ENCODE measurements around the gene VIP. TPM values are rescaled to one million over a fixed set of nuclear protein-coding genes. Genes with fewer than 3 reads are reported as not detected.

VIP gene
- total RNA-seq, 2 donors from 2014 or later = not detected

GRCh38 chr6:152721956-152722355 is 28.6 kb upstream of the VIP start:
- Mint-ChIP-seq H3K4me3 (no peak overlapping the region), H3K27ac (peak overlapping the region; percentile 16), H3K27me3 (ENCODE audit: insufficient read depth) (no peaks in the 10 kb centered on the region), H3K4me1 (no peaks in the 10 kb centered on the region), H3K36me3 (ENCODE audit: low read depth) (peaks cover 27% of the 10 kb centered on the region), H3K9me3 (no peaks in the 10 kb centered on the region)
- WGBS, 2 experiments (ENCODE audit: insufficient coverage in 1 of 2, insufficient read length in 1 of 2) = 93 to 100% methylated on average over 1 to 4 of the region's 4 CpGs
- Histone ChIP-seq H3K4me1 (ENCODE audit: control insufficient read depth, insufficient read depth, low read length) (no peaks in the 10 kb centered on the region), H3K27ac (ENCODE audit: low read depth, low read length) (no peak overlapping the region), H3K9ac (ENCODE audit: extremely low read depth, low read length, poor library complexity, severe bottlenecking) (no peak overlapping the region), H3K36me3 (ENCODE audit: control insufficient read depth, insufficient read depth, low read length) (peaks cover 50% of the 10 kb centered on the region), H3K4me3 (ENCODE audit: low read length) (no peak overlapping the region), H3K9me3 (ENCODE audit: control insufficient read depth, low read length) (no peaks in the 10 kb centered on the region), H3K27me3 (ENCODE audit: control insufficient read depth, insufficient read depth, low read length, poor library complexity, severe bottlenecking) (no peaks in the 10 kb centered on the region)
- no peak for TF ChIP-seq CTCF (conservative IDR thresholded peaks at IDR 0.05)
- DNase-seq = no peak

GRCh38 chr6:152723398-152723797 is 27.2 kb upstream of the VIP start:
- H3K4me1 Mint-ChIP-seq = no peaks in the 10 kb centered on the region
- no peaks in the 10 kb centered on the region for H3K27me3 Mint-ChIP-seq (ENCODE audit: insufficient read depth)
- 93 to 100% methylated on average over 1 of the region's 1 CpG for WGBS, 2 experiments (ENCODE audit: insufficient coverage in 1 of 2, insufficient read length in 1 of 2)
- Histone ChIP-seq H3K4me1 (ENCODE audit: control insufficient read depth, insufficient read depth, low read length) (no peaks in the 10 kb centered on the region), H3K27ac (ENCODE audit: low read depth, low read length) (no peak overlapping the region), H3K9me3 (ENCODE audit: control insufficient read depth, low read length) (no peaks in the 10 kb centered on the region), H3K27me3 (ENCODE audit: control insufficient read depth, insufficient read depth, low read length, poor library complexity, severe bottlenecking) (no peaks in the 10 kb centered on the region), H3K4me3 (ENCODE audit: low read length) (no peak overlapping the region), H3K9ac (ENCODE audit: extremely low read depth, low read length, poor library complexity, severe bottlenecking) (no peak overlapping the region), H3K36me3 (ENCODE audit: control insufficient read depth, insufficient read depth, low read length) (peaks cover 44% of the 10 kb centered on the region)
- H3K4me3 Mint-ChIP-seq = no peak overlapping the region
- TF ChIP-seq CTCF (conservative IDR thresholded peaks at IDR 0.05) = no peak
- DNase-seq = no peak
- peaks cover 21% of the 10 kb centered on the region for H3K36me3 Mint-ChIP-seq (ENCODE audit: low read depth)
- H3K9me3 Mint-ChIP-seq = no peaks in the 10 kb centered on the region
- H3K27ac Mint-ChIP-seq = no peak overlapping the region

- Histone ChIP-seq H3K36me3 (ENCODE audit: control insufficient read depth, insufficient read depth, low read length) (peaks cover 27% of the 10 kb centered on the region), H3K4me3 (ENCODE audit: low read length) (no peak overlapping the region), H3K4me1 (ENCODE audit: control insufficient read depth, insufficient read depth, low read length) (no peaks in the 10 kb centered on the region), H3K9me3 (ENCODE audit: control insufficient read depth, low read length) (no peaks in the 10 kb centered on the region), H3K27me3 (ENCODE audit: control insufficient read depth, insufficient read depth, low read length, poor library complexity, severe bottlenecking) (no peaks in the 10 kb centered on the region), H3K9ac (ENCODE audit: extremely low read depth, low read length, poor library complexity, severe bottlenecking) (no peak overlapping the region), H3K27ac (ENCODE audit: low read depth, low read length) (no peak overlapping the region)
- Mint-ChIP-seq H3K27me3 (ENCODE audit: insufficient read depth) (no peaks in the 10 kb centered on the region), H3K9me3 (no peaks in the 10 kb centered on the region), H3K4me1 (no peaks in the 10 kb centered on the region), H3K36me3 (ENCODE audit: low read depth) (peaks cover 21% of the 10 kb centered on the region), H3K4me3 (no peak overlapping the region), H3K27ac (no peak overlapping the region)
- TF ChIP-seq CTCF (conservative IDR thresholded peaks at IDR 0.05) = no peak
- 84 to 87% methylated on average over 3 to 4 of the region's 4 CpGs for WGBS, 2 experiments (ENCODE audit: insufficient coverage in 1 of 2, insufficient read length in 1 of 2)
- no peak for DNase-seq
Measured at GRCh38 chr6:152726313-152726712, 24.3 kb upstream of the VIP start.
